Measurements from ENCODE around the gene FOSB. TPM values are rescaled to one million over a fixed set of nuclear protein-coding genes. Genes with fewer than 3 reads are reported as not detected.

Gene FOSB
- total and polyA plus RNA-seq, 11 donors, result 0.23 to 107 (median 1.1) TPM

GRCh38 chr19:45495178-45495577 is 27.4 kb downstream of the FOSB start:
- H3K27ac ChIP-seq, result no peak overlapping the region
- H3K36me3 ChIP-seq, result no peaks in the 10 kb centered on the region
- no peak for DNase-seq
- H3K9me3 ChIP-seq, result no peaks in the 10 kb centered on the region
- TF ChIP-seq POLR2A (IDR thresholded peaks at IDR 0.05) (no peak), CTCF (IDR thresholded peaks at IDR 0.05) (no peak)
- H3K27me3 ChIP-seq, result peaks cover 0 to 23% (median 9%) of the 10 kb centered on the region in 9 donors
- ATAC-seq, result no peak
- H3K4me3 ChIP-seq, result no peak overlapping the region
- intact Hi-C loops (cut with DNase I), result loop anchor here in 2 of 10 donors (10.0 kb wide), 1 partner anchor 150 kb away; no protein-coding TSS in a partner anchor
- peaks cover 7 to 58% (median 34%) of the 10 kb centered on the region in 12 donors for H3K4me1 ChIP-seq
- WGBS, 4 donors, result 85 to 90% (median 89%) methylated on average over 5 of the region's 5 CpGs

GRCh38 chr19:45496349-45496953 is 28.7 kb downstream of the FOSB start:
- Histone ChIP-seq H3K9me3 (no peaks in the 10 kb centered on the region), H3K4me3 (peak overlapping the region; percentile 57 to 98 (median 78)), H3K4me1 (peaks cover 7 to 67% (median 34%) of the 10 kb centered on the region in 12 donors), H3K27ac (peak overlapping the region in 8 of 12 donors; percentile 10 to 67 (median 50)), H3K27me3 (peaks cover 0 to 25% (median 9%) of the 10 kb centered on the region in 9 donors), H3K36me3 (no peaks in the 10 kb centered on the region)
- intact Hi-C loops (cut with DNase I), result loop anchor here in 2 of 10 donors (10.0 kb wide), 1 partner anchor 148 kb away; no protein-coding TSS in a partner anchor
- WGBS, 4 donors, result 0 to 3% (median 1%) methylated on average over 7 to 54 of the region's 54 CpGs
- peak in 2 of 4 donors; percentile 28 to 44 for ATAC-seq
- TF ChIP-seq POLR2A (IDR thresholded peaks at IDR 0.05) (no peak), CTCF (IDR thresholded peaks at IDR 0.05) (no peak)
- DNase-seq, result peak in 4 of 5 donors; percentile 59 to 81 (median 64)

- H3K4me3 ChIP-seq, result peak overlapping the region in 2 of 12 donors; percentile 45 to 52
- TF ChIP-seq POLR2A (IDR thresholded peaks at IDR 0.05), result no peak
- no peak for ATAC-seq
- no peak overlapping the region for H3K27ac ChIP-seq
- H3K27me3 ChIP-seq, result peaks cover 0 to 25% (median 9%) of the 10 kb centered on the region in 9 donors
- H3K4me1 ChIP-seq, result peaks cover 7 to 69% (median 30%) of the 10 kb centered on the region in 12 donors
- H3K36me3 ChIP-seq, result no peaks in the 10 kb centered on the region
- no peaks in the 10 kb centered on the region for H3K9me3 ChIP-seq
- intact Hi-C loops (cut with DNase I), result loop anchor here in 2 of 10 donors (10.0 kb wide), 1 partner anchor 147 kb away; no protein-coding TSS in a partner anchor
- 26 to 38% (median 27%) methylated on average over 16 of the region's 16 CpGs for WGBS, 4 donors
- DNase-seq, result no peak
Measured at GRCh38 chr19:45497791-45498190, 30.0 kb downstream of the FOSB start.

GRCh38 chr19:45498411-45499195 is 30.8 kb downstream of the FOSB start, which contains the start of gene PPM1N:
Gene PPM1N (plus strand): TSS chr19:45498443. CDS start chr19:45498473, 30 bp downstream.
- Histone ChIP-seq H3K4me1 (peaks cover 7 to 66% (median 28%) of the 10 kb centered on the region in 12 donors), H3K4me3 (peak within 1 kb of the TSS in 11 of 12 donors; percentile 7 to 98 (median 70)), H3K27ac (peak within 1 kb of the TSS in 2 of 12 donors; percentile 9 to 27), H3K36me3 (no peaks in the 10 kb centered on the region), H3K27me3 (peaks cover 0 to 25% (median 9%) of the 10 kb centered on the region in 9 donors), H3K9me3 (no peaks in the 10 kb centered on the region)
- intact Hi-C loops (cut with DNase I), result loop anchor here in 2 of 10 donors (10.0 kb wide), 1 partner anchor 146 kb away; no protein-coding TSS in a partner anchor
- WGBS, 4 donors, result 1 to 4% (median 2%) methylated on average over 53 to 89 of the region's 89 CpGs
- TF ChIP-seq CTCF (IDR thresholded peaks at IDR 0.05) (peak in 1 of 12 donors; percentile 25), POLR2A (IDR thresholded peaks at IDR 0.05) (no peak)
- peak in 1 of 5 donors; percentile 59 for DNase-seq
- peak in 2 of 4 donors; percentile 1 to 2 for ATAC-seq
